ENCODE data around the gene PUSL1.
"Not testable (repeated sequence)": the region's sequence is repeated elsewhere in the genome, so short reads cannot be mapped to it uniquely, and the experiment has no call there.

PUSL1 gene

GRCh38 chr1:1313500-1314236 is 5.3 kb downstream of the PUSL1 start:
- H3K27ac ChIP-seq (ENCODE audit: low read depth, low read length) = no peak overlapping the region
- H3K36me3 ChIP-seq (ENCODE audit: control insufficient read depth, insufficient read depth, low read length) = peaks cover 67% of the 10 kb centered on the region

DNA sequence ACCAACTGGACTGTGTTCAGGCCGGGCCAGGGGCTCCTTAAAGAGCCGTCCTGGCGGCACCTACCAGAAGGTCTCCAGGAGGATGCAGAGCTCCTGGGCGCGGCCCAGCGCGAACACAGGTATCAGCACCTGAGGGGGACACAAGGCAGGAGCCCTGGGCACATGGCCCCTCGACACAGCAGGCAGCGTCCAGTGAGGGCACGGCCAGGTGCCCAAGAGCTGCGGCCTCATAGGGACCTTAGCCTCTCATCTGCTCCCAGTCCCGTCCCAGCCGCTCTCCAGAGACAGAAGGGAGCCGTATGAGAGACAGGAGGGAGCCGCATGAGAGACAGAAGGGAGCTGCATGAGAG is 5.8 kb downstream of the PUSL1 start:
- no peaks in the 10 kb centered on the region for H3K9me3 ChIP-seq (ENCODE audit: control insufficient read depth, insufficient read depth, low read depth, low read length)
- H3K27me3 ChIP-seq (ENCODE audit: control insufficient read depth, insufficient read depth, low read length) = no peaks in the 10 kb centered on the region
- H3K9ac ChIP-seq (ENCODE audit: low read length) = no peak overlapping the region
- peaks cover 73% of the 10 kb centered on the region for H3K36me3 ChIP-seq (ENCODE audit: control insufficient read depth, insufficient read depth, low read length)
- no peak overlapping the region for H3K4me3 ChIP-seq (ENCODE audit: low read depth, low read length)
- H3K27ac ChIP-seq (ENCODE audit: low read depth, low read length) = no peak overlapping the region
- H3K4me1 ChIP-seq (ENCODE audit: control insufficient read depth, insufficient read depth, low read length) = peaks cover 31% of the 10 kb centered on the region

More at GRCh38 chr1:1313500-1314236, 5.3 kb downstream of the PUSL1 start:
- H3K9me3 ChIP-seq (ENCODE audit: control insufficient read depth, insufficient read depth, low read depth, low read length) = no peaks in the 10 kb centered on the region
- no peaks in the 10 kb centered on the region for H3K27me3 ChIP-seq (ENCODE audit: control insufficient read depth, insufficient read depth, low read length)
- peaks cover 31% of the 10 kb centered on the region for H3K4me1 ChIP-seq (ENCODE audit: control insufficient read depth, insufficient read depth, low read length)
- no peak overlapping the region for H3K9ac ChIP-seq (ENCODE audit: low read length)
- no peak overlapping the region for H3K4me3 ChIP-seq (ENCODE audit: low read depth, low read length)

GRCh38 chr1:1314678-1315335 is 6.4 kb downstream of the PUSL1 start:
- Histone ChIP-seq H3K9me3 (ENCODE audit: control insufficient read depth, insufficient read depth, low read depth, low read length) (no peaks in the 10 kb centered on the region), H3K9ac (ENCODE audit: low read length) (peak overlapping the region; percentile 50), H3K27ac (ENCODE audit: low read depth, low read length) (0 out of 2 replicates have a peak overlapping the region, but pooled peaks have one; percentile 27), H3K4me3 (ENCODE audit: low read depth, low read length) (no peak overlapping the region), H3K36me3 (ENCODE audit: control insufficient read depth, insufficient read depth, low read length) (peaks cover 78% of the 10 kb centered on the region), H3K27me3 (ENCODE audit: control insufficient read depth, insufficient read depth, low read length) (no peaks in the 10 kb centered on the region), H3K4me1 (ENCODE audit: control insufficient read depth, insufficient read depth, low read length) (peaks cover 25% of the 10 kb centered on the region)

DNA sequence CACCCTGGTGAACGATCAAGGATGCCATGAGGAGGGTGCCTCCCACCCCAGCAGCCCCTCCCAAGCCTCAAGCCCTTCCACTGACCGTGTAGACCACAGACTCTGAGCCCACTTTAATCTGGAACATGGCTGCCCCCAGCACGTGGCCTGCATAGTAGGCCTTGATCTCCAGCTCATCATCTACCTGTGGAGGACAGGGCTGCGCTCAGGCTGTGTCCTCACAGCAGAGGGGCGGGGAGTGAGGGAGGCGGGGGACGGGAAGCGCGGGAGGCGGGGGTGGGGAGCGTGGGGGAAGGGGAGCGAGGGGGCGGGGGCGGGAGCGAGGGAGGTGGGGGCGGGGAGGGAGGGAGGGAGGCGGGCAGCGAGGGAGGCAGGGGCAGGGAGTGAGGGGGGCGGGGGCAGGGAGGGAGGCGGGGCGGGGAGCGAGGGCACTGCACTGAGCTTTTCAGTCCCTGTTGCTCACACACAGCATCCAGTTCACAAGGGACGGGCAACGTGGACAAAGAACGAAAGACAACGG is 7.1 kb downstream of the PUSL1 start:
- peaks cover 78% of the 10 kb centered on the region for H3K36me3 ChIP-seq (ENCODE audit: control insufficient read depth, insufficient read depth, low read length)
- H3K9ac ChIP-seq (ENCODE audit: low read length) = peak overlapping the region; percentile 50

DNA sequence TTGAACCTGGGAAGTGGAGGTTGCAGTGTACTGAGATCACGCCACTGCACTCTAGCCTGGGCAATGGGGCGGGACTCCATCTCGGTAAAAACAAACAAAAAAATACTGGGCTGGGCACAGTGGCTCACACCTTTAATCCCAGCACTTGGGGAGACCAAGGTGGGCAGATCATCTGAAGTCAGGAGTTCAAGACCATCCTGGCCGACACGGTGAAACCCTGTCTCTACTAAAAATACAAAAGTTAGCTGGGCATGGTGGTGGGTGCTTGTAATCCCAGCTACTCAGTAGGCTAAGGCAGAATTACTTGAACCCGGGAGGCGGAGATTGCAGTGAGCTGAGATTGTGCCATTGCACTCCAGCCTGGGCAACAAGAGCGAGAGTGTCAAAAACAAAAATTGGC is 7.8 kb downstream of the PUSL1 start:
- peaks cover 78% of the 10 kb centered on the region for H3K36me3 ChIP-seq (ENCODE audit: control insufficient read depth, insufficient read depth, low read length)
- H3K4me1 ChIP-seq (ENCODE audit: control insufficient read depth, insufficient read depth, low read length) = peaks cover 20% of the 10 kb centered on the region
- H3K27ac ChIP-seq (ENCODE audit: low read depth, low read length); H3K27me3 ChIP-seq (ENCODE audit: control insufficient read depth, insufficient read depth, low read length); H3K9ac ChIP-seq (ENCODE audit: low read length); H3K4me3 ChIP-seq (ENCODE audit: low read depth, low read length); H3K9me3 ChIP-seq (ENCODE audit: control insufficient read depth, insufficient read depth, low read depth, low read length): not testable (repeated sequence)

More for the DNA sequence above, 7.1 kb downstream of the PUSL1 start:
- no peaks in the 10 kb centered on the region for H3K9me3 ChIP-seq (ENCODE audit: control insufficient read depth, insufficient read depth, low read depth, low read length)
- H3K27ac ChIP-seq (ENCODE audit: low read depth, low read length) = 0 out of 2 replicates have a peak overlapping the region, but pooled peaks have one; percentile 27
- H3K27me3 ChIP-seq (ENCODE audit: control insufficient read depth, insufficient read depth, low read length) = no peaks in the 10 kb centered on the region
- peaks cover 20% of the 10 kb centered on the region for H3K4me1 ChIP-seq (ENCODE audit: control insufficient read depth, insufficient read depth, low read length)
- no peak overlapping the region for H3K4me3 ChIP-seq (ENCODE audit: low read depth, low read length)

DNA sequence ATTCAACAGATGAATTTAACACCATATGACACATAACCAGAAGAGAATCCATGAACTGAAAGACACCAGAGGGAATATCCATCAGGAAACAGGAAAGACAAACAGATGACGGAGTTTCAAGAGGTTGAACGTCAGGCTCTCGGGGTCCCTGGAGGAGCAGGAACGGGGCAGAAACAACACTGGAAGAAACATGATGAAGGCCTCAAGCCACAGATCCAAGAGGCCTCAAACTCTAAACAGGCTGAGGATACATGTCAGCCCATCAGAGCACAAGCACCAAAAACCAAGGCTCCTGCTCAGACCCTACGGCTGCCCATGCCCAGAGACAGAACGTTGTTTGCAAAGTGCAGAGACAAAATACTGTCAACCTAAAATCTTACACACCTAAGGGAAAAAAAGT is 9.0 kb downstream of the PUSL1 start:
- Histone ChIP-seq H3K9me3 (ENCODE audit: control insufficient read depth, insufficient read depth, low read depth, low read length) (no peaks in the 10 kb centered on the region), H3K27ac (ENCODE audit: low read depth, low read length) (no peak overlapping the region), H3K27me3 (ENCODE audit: control insufficient read depth, insufficient read depth, low read length) (no peaks in the 10 kb centered on the region), H3K4me3 (ENCODE audit: low read depth, low read length) (no peak overlapping the region), H3K4me1 (ENCODE audit: control insufficient read depth, insufficient read depth, low read length) (peaks cover 20% of the 10 kb centered on the region), H3K9ac (ENCODE audit: low read length) (no peak overlapping the region), H3K36me3 (ENCODE audit: control insufficient read depth, insufficient read depth, low read length) (peaks cover 70% of the 10 kb centered on the region)

DNA sequence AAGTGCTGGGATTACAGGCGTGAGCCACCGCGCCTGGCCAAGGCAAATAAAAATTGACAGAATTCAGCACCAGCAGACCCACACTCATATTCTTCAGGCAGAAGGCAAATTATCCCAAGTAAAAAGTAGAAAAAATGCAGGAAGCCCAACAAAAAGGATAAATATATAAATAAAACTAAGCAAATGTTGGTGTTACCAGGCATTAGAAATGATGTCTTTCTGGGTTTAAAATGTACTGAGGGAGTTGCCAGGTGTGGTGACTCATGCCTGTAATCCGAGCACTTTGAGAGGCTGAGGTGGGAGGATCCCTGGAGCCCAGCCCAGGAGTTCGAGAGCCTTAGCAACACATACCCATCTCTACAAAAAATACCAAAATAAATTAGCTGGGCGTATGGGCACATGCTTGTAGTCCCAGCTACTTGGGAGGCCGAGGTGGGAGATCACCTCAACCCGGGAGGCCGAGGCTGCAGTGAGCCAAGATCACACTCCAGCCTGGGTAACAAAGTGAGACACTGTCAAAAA is 9.8 kb downstream of the PUSL1 start:
- no peak overlapping the region for H3K4me3 ChIP-seq (ENCODE audit: low read depth, low read length)
- no peaks in the 10 kb centered on the region for H3K9me3 ChIP-seq (ENCODE audit: control insufficient read depth, insufficient read depth, low read depth, low read length)
- peaks cover 20% of the 10 kb centered on the region for H3K4me1 ChIP-seq (ENCODE audit: control insufficient read depth, insufficient read depth, low read length)
- peaks cover 62% of the 10 kb centered on the region for H3K36me3 ChIP-seq (ENCODE audit: control insufficient read depth, insufficient read depth, low read length)
- no peak overlapping the region for H3K9ac ChIP-seq (ENCODE audit: low read length)
- no peaks in the 10 kb centered on the region for H3K27me3 ChIP-seq (ENCODE audit: control insufficient read depth, insufficient read depth, low read length)
- H3K27ac ChIP-seq (ENCODE audit: low read depth, low read length) = no peak overlapping the region

DNA sequence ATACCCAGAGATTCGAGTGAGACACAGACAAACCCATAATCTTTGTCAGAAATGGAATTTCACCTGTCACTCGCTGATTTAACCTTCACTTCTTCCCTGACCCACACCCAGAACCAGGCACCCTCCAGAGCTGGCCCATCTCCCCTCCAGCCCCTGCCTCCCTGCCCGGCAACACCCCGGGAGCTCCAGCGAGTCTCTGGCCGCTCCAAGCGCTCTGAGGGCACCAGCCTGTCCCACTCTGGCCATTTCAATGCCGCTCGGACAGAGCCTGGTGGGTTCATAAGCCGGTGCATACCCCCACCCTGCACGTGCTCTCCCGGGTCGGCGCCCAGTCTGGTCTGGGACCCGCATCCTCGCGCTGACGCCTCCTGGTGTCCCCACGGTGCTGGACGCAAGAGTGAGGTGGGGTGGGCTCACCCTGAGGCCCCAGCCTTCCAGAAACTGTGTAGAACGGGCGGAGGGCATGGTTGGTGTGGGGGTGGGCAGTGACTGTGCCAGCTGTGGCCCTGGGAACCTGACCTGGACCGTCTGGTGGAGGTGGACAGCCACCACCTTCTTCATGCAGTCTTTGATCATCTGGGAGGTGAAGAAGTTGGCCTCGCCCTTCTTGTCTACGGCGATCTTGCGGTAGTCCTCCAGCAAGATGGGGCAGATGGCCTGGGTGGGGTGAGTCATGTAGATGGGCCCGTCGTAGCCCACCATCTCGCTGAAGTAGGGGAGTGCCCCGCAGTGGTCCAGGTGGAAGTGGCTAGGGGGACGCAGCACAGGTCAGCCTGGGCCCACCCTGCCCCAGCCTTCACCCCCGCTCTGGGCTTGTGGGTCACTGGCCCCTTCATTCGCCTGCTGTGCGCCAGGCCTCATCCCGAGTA is 10.6 kb downstream of the PUSL1 start:
- Histone ChIP-seq H3K9ac (ENCODE audit: low read length) (no peak overlapping the region), H3K36me3 (ENCODE audit: control insufficient read depth, insufficient read depth, low read length) (peaks cover 54% of the 10 kb centered on the region), H3K4me1 (ENCODE audit: control insufficient read depth, insufficient read depth, low read length) (peaks cover 20% of the 10 kb centered on the region), H3K9me3 (ENCODE audit: control insufficient read depth, insufficient read depth, low read depth, low read length) (no peaks in the 10 kb centered on the region), H3K4me3 (ENCODE audit: low read depth, low read length) (no peak overlapping the region), H3K27ac (ENCODE audit: low read depth, low read length) (no peak overlapping the region), H3K27me3 (ENCODE audit: control insufficient read depth, insufficient read depth, low read length) (no peaks in the 10 kb centered on the region)

- no peaks in the 10 kb centered on the region for H3K27me3 ChIP-seq (ENCODE audit: control insufficient read depth, insufficient read depth, low read length)
- H3K27ac ChIP-seq (ENCODE audit: low read depth, low read length) = no peak overlapping the region
- no peak overlapping the region for H3K9ac ChIP-seq (ENCODE audit: low read length)
- peaks cover 48% of the 10 kb centered on the region for H3K36me3 ChIP-seq (ENCODE audit: control insufficient read depth, insufficient read depth, low read length)
- peaks cover 20% of the 10 kb centered on the region for H3K4me1 ChIP-seq (ENCODE audit: control insufficient read depth, insufficient read depth, low read length)
- no peak overlapping the region for H3K4me3 ChIP-seq (ENCODE audit: low read depth, low read length)
- no peaks in the 10 kb centered on the region for H3K9me3 ChIP-seq (ENCODE audit: control insufficient read depth, insufficient read depth, low read depth, low read length)
These were observed 11.2 kb downstream of the PUSL1 start for GRCh38 chr1:1319646-1319941.

- H3K9me3 ChIP-seq (ENCODE audit: control insufficient read depth, insufficient read depth, low read depth, low read length) = no peaks in the 10 kb centered on the region
- H3K4me3 ChIP-seq (ENCODE audit: low read depth, low read length) = no peak overlapping the region
- peaks cover 11% of the 10 kb centered on the region for H3K4me1 ChIP-seq (ENCODE audit: control insufficient read depth, insufficient read depth, low read length)
- 0 out of 2 replicates have a peak overlapping the region, but pooled peaks have one; percentile 5 for H3K27ac ChIP-seq (ENCODE audit: low read depth, low read length)
- H3K9ac ChIP-seq (ENCODE audit: low read length) = no peak overlapping the region
- no peaks in the 10 kb centered on the region for H3K27me3 ChIP-seq (ENCODE audit: control insufficient read depth, insufficient read depth, low read length)
- H3K36me3 ChIP-seq (ENCODE audit: control insufficient read depth, insufficient read depth, low read length) = peaks cover 41% of the 10 kb centered on the region
These were observed 12.5 kb downstream of the PUSL1 start for GRCh38 chr1:1320666-1321448.

All from HUES6 (cell line).